ENCODE data around the gene IL1RAPL2.

- TF ChIP-seq CTCF (IDR thresholded peaks at IDR 0.05; ENCODE audit: low read depth, low read length) (no peak), EZH2phosphoT487 (IDR thresholded peaks at IDR 0.05; ENCODE audit: low read depth) (no peak)
Measured at GRCh38 chrX:105475801-105476200, 909.8 kb downstream of the IL1RAPL2 start.

Data from OCI-LY3 (cell line).